Panc1 (cell line): Measurements from ENCODE around the gene ZNF785.

Experiments used
- CTCF ChIP-seq: fragments of 450-650 bp; IDR thresholded peaks from 2 replicates; pipeline ENCODE4 v1.5.1; 2017; ENCODE audit warnings: mild to moderate bottlenecking
- POLR2AphosphoS5 ChIP-seq: IDR thresholded peaks from 2 replicates; pipeline ENCODE4 v1.6.1; 2012; ENCODE audit warnings: mild to moderate bottlenecking, low read depth, low read length, moderate library complexity
- SIN3A ChIP-seq: IDR thresholded peaks from 2 replicates; pipeline ENCODE4 v1.6.1; 2012; ENCODE audit warnings: low read depth, mild to moderate bottlenecking, low read length, moderate library complexity, borderline replicate concordance; ENCODE audit not compliant: insufficient read depth
- TCF7L2 ChIP-seq: IDR thresholded peaks from 2 replicates; pipeline ENCODE4 v1.6.1; 2011; ENCODE audit warnings: mild to moderate bottlenecking, low read depth, low read length, inconsistent platforms

DNA sequence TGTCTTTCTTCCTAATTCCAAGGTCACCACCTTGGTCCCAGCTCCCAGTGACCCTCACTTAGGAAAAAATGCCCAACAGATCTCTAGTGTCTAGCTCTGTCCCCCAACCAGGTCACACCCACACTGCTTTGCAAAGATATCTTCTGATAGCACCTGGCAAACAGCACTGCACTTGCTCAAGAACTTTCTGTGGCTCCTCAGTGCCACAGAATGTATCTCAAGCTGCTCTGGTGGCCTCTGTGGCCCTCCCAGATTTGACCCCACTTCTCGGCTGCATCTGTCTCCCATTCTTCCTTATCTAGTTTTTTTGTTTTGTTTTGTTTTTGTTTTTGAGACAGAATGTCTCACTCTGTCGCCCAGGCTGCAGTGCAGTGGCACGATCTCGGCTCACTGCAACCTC lies 19.0 kb downstream of the ZNF785 start:
- TF ChIP-seq CTCF (no peak), POLR2AphosphoS5 (no peak), SIN3A (no peak), TCF7L2 (no peak)
